SU-DHL-6 (cell line): ENCODE measurements around the gene CARD6.
A peak's percentile ranks its signal among the peaks of the same experiment; 100 is the strongest.

Experiments used
- H2AFZ ChIP-seq: fragments of 200-600 bp; sonication (generic); 2 replicates; pipeline ENCODE4 v1.6.1; 2014; ENCODE audit warnings: low read depth, mild to moderate bottlenecking, moderate library complexity, mixed read lengths, antibody characterized with exemption, low read length; ENCODE audit not compliant: severe bottlenecking
- H3F3A ChIP-seq: fragments of 200-600 bp; shearing (Covaris generic); 2 replicates; pipeline ENCODE4 v1.6.0; 2016; ENCODE audit warnings: antibody characterized with exemption, mild to moderate bottlenecking; ENCODE audit not compliant: insufficient read depth
- H3K27ac ChIP-seq: fragments of 200-600 bp; sonication (generic); 2 replicates; pipeline ENCODE4 v1.5.1; 2016; ENCODE audit warnings: low read depth, mild to moderate bottlenecking, low read length, moderate library complexity, mixed read lengths
- H3K27me3 ChIP-seq: fragments of 200-600 bp; sonication (generic), shearing (Covaris generic); 2 replicates; pipeline ENCODE4 v1.6.0; 2014; ENCODE audit warnings: mild to moderate bottlenecking, low read length
- H3K36me3 ChIP-seq: fragments of 200-600 bp; sonication (generic); 2 replicates; pipeline ENCODE4 v1.6.1; 2014; ENCODE audit warnings: mild to moderate bottlenecking, low read length, mixed read lengths
- H3K4me2 ChIP-seq: fragments of 300-600, 200-600 bp; shearing (Covaris generic), sonication (generic); 2 replicates; pipeline ENCODE4 v1.6.0; 2014; ENCODE audit warnings: low read length, low read depth, mild to moderate bottlenecking; ENCODE audit not compliant: poor library complexity, severe bottlenecking
- H3K4me3 ChIP-seq: fragments of 200-600 bp; sonication (generic); 2 replicates; pipeline ENCODE4 v1.5.1; 2014; ENCODE audit warnings: antibody characterized with exemption, low read length, mild to moderate bottlenecking, mixed read lengths; ENCODE audit not compliant: insufficient read depth, poor library complexity, severe bottlenecking
- H3K79me2 ChIP-seq: fragments of 200-600 bp; sonication (generic); 2 replicates; pipeline ENCODE4 v1.6.1; 2014; ENCODE audit warnings: mild to moderate bottlenecking, low read length, moderate library complexity; ENCODE audit not compliant: insufficient read depth
- H3K9ac ChIP-seq: fragments of 200-600 bp; sonication (generic); 2 replicates; pipeline ENCODE4 v1.7.0; 2014; ENCODE audit warnings: mild to moderate bottlenecking, low read length
- H3K9me2 ChIP-seq: fragments of 200-600 bp; sonication (generic); replicated peaks from 2 replicates; pipeline ENCODE4 v1.6.1; 2014; ENCODE audit warnings: low read length; ENCODE audit not compliant: insufficient read depth
- H3K9me3 ChIP-seq: fragments of 200-600 bp; sonication (generic); 2 replicates; pipeline ENCODE4 v1.6.1; 2014; ENCODE audit warnings: low read length, mixed read lengths; ENCODE audit not compliant: insufficient read depth
- H4K20me1 ChIP-seq: fragments of 200-600 bp; sonication (generic); 2 replicates; pipeline ENCODE4 v1.6.1; 2014; ENCODE audit warnings: low read depth, mild to moderate bottlenecking, antibody characterized with exemption, low read length, moderate library complexity, mixed read lengths
- EZH2phosphoT487 ChIP-seq: fragments of 200-600 bp; sonication (generic), shearing (Covaris generic); conservative IDR thresholded peaks from 2 replicates; pipeline ENCODE4 v1.6.1; 2018; ENCODE audit warnings: mild to moderate bottlenecking, antibody characterized with exemption, low read length, moderate library complexity, mixed read lengths
- TF ChIP-seq, protein P1 (sequence below): fragments of 200-600 bp; sonication (generic); IDR thresholded peaks from one replicate; pipeline ENCODE4 v1.5.1; 2017; ENCODE audit warnings: antibody characterized with exemption, mild to moderate bottlenecking, low read length, moderate library complexity; ENCODE audit not compliant: insufficient read depth, poor library complexity, severe bottlenecking

CARD6 gene

GRCh38 chr5:40798801-40799210, 42.4 kb upstream of the CARD6 start:
- no peaks in the 10 kb centered on the region for H3K9me3 ChIP-seq
- peaks cover 20% of the 10 kb centered on the region for H3F3A ChIP-seq
- peak overlapping the region; percentile 80 for H3K4me3 ChIP-seq
- H3K9ac ChIP-seq, result peak overlapping the region; percentile 76
- H3K36me3 ChIP-seq, result no peaks in the 10 kb centered on the region
- H3K9me2 ChIP-seq, result no peaks in the 10 kb centered on the region
- peak overlapping the region; percentile 82 for H3K4me2 ChIP-seq
- peak overlapping the region; percentile 85 for H2AFZ ChIP-seq
- TF ChIP-seq, protein P1, sequence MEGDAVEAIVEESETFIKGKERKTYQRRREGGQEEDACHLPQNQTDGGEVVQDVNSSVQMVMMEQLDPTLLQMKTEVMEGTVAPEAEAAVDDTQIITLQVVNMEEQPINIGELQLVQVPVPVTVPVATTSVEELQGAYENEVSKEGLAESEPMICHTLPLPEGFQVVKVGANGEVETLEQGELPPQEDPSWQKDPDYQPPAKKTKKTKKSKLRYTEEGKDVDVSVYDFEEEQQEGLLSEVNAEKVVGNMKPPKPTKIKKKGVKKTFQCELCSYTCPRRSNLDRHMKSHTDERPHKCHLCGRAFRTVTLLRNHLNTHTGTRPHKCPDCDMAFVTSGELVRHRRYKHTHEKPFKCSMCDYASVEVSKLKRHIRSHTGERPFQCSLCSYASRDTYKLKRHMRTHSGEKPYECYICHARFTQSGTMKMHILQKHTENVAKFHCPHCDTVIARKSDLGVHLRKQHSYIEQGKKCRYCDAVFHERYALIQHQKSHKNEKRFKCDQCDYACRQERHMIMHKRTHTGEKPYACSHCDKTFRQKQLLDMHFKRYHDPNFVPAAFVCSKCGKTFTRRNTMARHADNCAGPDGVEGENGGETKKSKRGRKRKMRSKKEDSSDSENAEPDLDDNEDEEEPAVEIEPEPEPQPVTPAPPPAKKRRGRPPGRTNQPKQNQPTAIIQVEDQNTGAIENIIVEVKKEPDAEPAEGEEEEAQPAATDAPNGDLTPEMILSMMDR, result no peak
- no peak for TF ChIP-seq EZH2phosphoT487
- no peaks in the 10 kb centered on the region for H4K20me1 ChIP-seq
- no peaks in the 10 kb centered on the region for H3K27me3 ChIP-seq
- peaks cover 38% of the 10 kb centered on the region for H3K79me2 ChIP-seq
- 0 out of 2 replicates have a peak overlapping the region, but pooled peaks have one; percentile 61 for H3K27ac ChIP-seq

GRCh38 chr5:40799258-40799657, 41.9 kb upstream of the CARD6 start:
- Histone ChIP-seq H3K79me2 (peaks cover 34% of the 10 kb centered on the region), H3K27me3 (no peaks in the 10 kb centered on the region), H3K9me3 (no peaks in the 10 kb centered on the region), H3K36me3 (no peaks in the 10 kb centered on the region), H3K27ac (no peak overlapping the region), H3F3A (peaks cover 20% of the 10 kb centered on the region), H3K4me2 (peak overlapping the region; percentile 82), H3K9ac (peak overlapping the region; percentile 76), H4K20me1 (no peaks in the 10 kb centered on the region), H3K9me2 (no peaks in the 10 kb centered on the region), H2AFZ (no peak overlapping the region), H3K4me3 (peak overlapping the region; percentile 80)
- TF ChIP-seq, protein P1, result no peak
- no peak for TF ChIP-seq EZH2phosphoT487

GRCh38 chr5:40801771-40802562, 39.2 kb upstream of the CARD6 start:
- Histone ChIP-seq H3K27ac (no peak overlapping the region), H3K36me3 (no peaks in the 10 kb centered on the region), H3K4me3 (no peak overlapping the region), H4K20me1 (no peaks in the 10 kb centered on the region), H3K9ac (no peak overlapping the region), H3K79me2 (peaks cover 7% of the 10 kb centered on the region), H3K27me3 (no peaks in the 10 kb centered on the region), H3F3A (peaks cover 17% of the 10 kb centered on the region), H3K4me2 (no peak overlapping the region), H2AFZ (no peak overlapping the region), H3K9me2 (no peaks in the 10 kb centered on the region), H3K9me3 (no peaks in the 10 kb centered on the region)
- no peak for TF ChIP-seq EZH2phosphoT487
- TF ChIP-seq, protein P1, result no peak
